HepG2 (cell line): ENCODE data around the gene PAPOLA. TPM values are rescaled to one million over a fixed set of nuclear protein-coding genes. Genes with fewer than 3 reads are reported as not detected.

Experiments
- ATAC-seq: fragments of 200-7000 bp; cut with Tn5 transposase; 3 replicates; pipeline ENCODE4 v1.9.1; 2020; ENCODE audit warnings: mild to moderate bottlenecking, moderate library complexity
- BruUV-seq: library from RNA; stranded (reverse); fragments of 400-500 nt; replicated peaks from 2 replicates; lab custom pipeline; 2021; lab: Mats Ljungman, UMichigan
- CTCF ChIA-PET: fragments of 300-600 bp; formaldehyde crosslinking; extraction: SDS; loops from one replicate; lab custom pipeline; 2021; ENCODE audit warnings: low total read pairs, inconsistent platforms, low intra/inter-chr PET ratio; lab: Yijun Ruan, JAX
- POLR2A ChIA-PET: fragments of 350-600 bp; sonication (Branson Sonifier 250); formaldehyde crosslinking; loops from one replicate; lab custom pipeline; 2020; ENCODE audit warnings: antibody characterized with exemption, inconsistent platforms; lab: Yijun Ruan, JAX
- DNase-seq: peaks from one replicate; pipeline ENCODE4 v3.0.0-alpha.2; 2015; ENCODE audit warnings: low spot score
- FAIRE-seq: peaks from 3 replicates; lab custom pipeline; 2011; peaks lifted over from hg19 to GRCh38; lab: Jason Lieb, UNC
- H2AFZ ChIP-seq: one replicate; pipeline ENCODE4 v1.6.1; 2011; ENCODE audit warnings: low read length, inconsistent platforms
- H3K27ac ChIP-seq: fragments of 300-600 bp; 3 replicates; pipeline ENCODE4 v1.8.0; 2011; ENCODE audit warnings: mixed run types, mild to moderate bottlenecking, mixed read lengths, low read length, inconsistent platforms; ENCODE audit not compliant: insufficient read depth; ENCODE audit errors: extremely low read length
- H3K27me3 ChIP-seq, 2 experiments: fragments of 200-600 bp in 1 of 2; 2 replicates in 1 of 2; 3 replicates in 1 of 2; pipeline versions ENCODE4 v1.6.0 to v1.8.0; 2011; ENCODE audit warnings: low read length in 2 of 2, mild to moderate bottlenecking in 2 of 2, moderate library complexity in 2 of 2, inconsistent platforms in 1 of 2; ENCODE audit not compliant: insufficient read depth in 2 of 2, control insufficient read depth in 1 of 2
- H3K36me3 ChIP-seq, 2 experiments: fragments of 200-600 bp in 1 of 2; replicated peaks in 1 of 2; 2 replicates in 1 of 2; 3 replicates in 1 of 2; pipeline versions ENCODE4 v1.5.1 to v1.8.0; 2011; ENCODE audit warnings: low read length in 2 of 2, inconsistent platforms in 1 of 2; ENCODE audit not compliant: insufficient read depth in 2 of 2, control insufficient read depth in 1 of 2
- H3K4me1 ChIP-seq: 2 replicates; pipeline ENCODE4 v1.5.1; 2012; ENCODE audit warnings: low read length, inconsistent platforms; ENCODE audit not compliant: insufficient read depth
- H3K4me2 ChIP-seq: 2 replicates; pipeline ENCODE4 v1.6.0; 2011; ENCODE audit warnings: low read depth, low read length, inconsistent platforms
- H3K4me3 ChIP-seq, 3 experiments: fragments of 200-600 bp in 1 of 3; sonication (generic), shearing (Covaris generic) in 1 of 3; replicated peaks in 1 of 3; 2 replicates each; pipeline ENCODE4 v1.5.1; 2011 to 2016; ENCODE audit warnings: low read length in 3 of 3, inconsistent platforms in 2 of 3, low read depth in 2 of 3, mild to moderate bottlenecking in 2 of 3, control low read depth in 1 of 3, mixed read lengths in 1 of 3; ENCODE audit not compliant: insufficient read depth in 1 of 3
- H3K79me2 ChIP-seq: one replicate; pipeline ENCODE4 v1.6.1; 2011; ENCODE audit warnings: low read length, inconsistent platforms; ENCODE audit not compliant: insufficient read depth
- H3K9ac ChIP-seq: 2 replicates; pipeline ENCODE4 v1.6.0; 2011; ENCODE audit warnings: mild to moderate bottlenecking, low read depth, low read length, inconsistent platforms; ENCODE audit not compliant: insufficient read depth
- H3K9me3 ChIP-seq: 2 replicates; pipeline ENCODE4 v1.5.1; 2012; ENCODE audit warnings: mild to moderate bottlenecking, low read length
- H4K20me1 ChIP-seq: 2 replicates; pipeline ENCODE4 v1.6.0; 2011; ENCODE audit warnings: inconsistent platforms, mild to moderate bottlenecking, low read length, moderate library complexity; ENCODE audit not compliant: insufficient read depth
- ARNT ChIP-seq: fragments of 450-650 bp; IDR thresholded peaks from 2 replicates; pipeline ENCODE4 v1.6.1; 2017
- GATA4 ChIP-seq: sonication (generic); IDR thresholded peaks from 2 replicates; pipeline ENCODE4 v1.6.1; 2016; ENCODE audit warnings: antibody characterized with exemption, low read depth, borderline replicate concordance
- HMGA1 ChIP-seq: sonication (generic); formaldehyde crosslinking; conservative IDR thresholded peaks from 2 replicates; pipeline ENCODE4 v1.4.0; 2020; ENCODE audit warnings: missing genetic modification reagents
- SRSF1 ChIP-seq: fragments of 200-400 bp; formaldehyde crosslinking; optimal IDR thresholded peaks from 2 replicates; pipeline ENCODE3; 2017; ENCODE audit warnings: mild to moderate bottlenecking, low read depth, low read length, moderate library complexity
- WGBS: methylation state at CpG from one replicate; pipeline ENCODE4 v1.1.6; 2017; ENCODE audit warnings: low lambda C conversion rate; 5-methylcytosine and 5-hydroxymethylcytosine counted together
- in situ Hi-C: cut with HindIII; loops from 2 replicates; pipeline ENCODE4 v1.10.0; 2017; ENCODE audit warnings: low pct_unique_long_range_greater_than_20kb; ENCODE audit not compliant: extremely low pct_ligation_motif_present
- intact Hi-C: fragments of 100-400 bp; cut with micrococcal nuclease; formaldehyde crosslinking; loops from one replicate; pipeline ENCODE4 v1.10.0; 2022; ENCODE audit not compliant: unreplicated experiment
- polyA plus RNA-seq, 8 experiments: library from polyadenylated mRNA; depleted of rRNA in 3 of 8; stranded (reverse) in 7 of 8; unstranded in 1 of 8; fragments of >200 nt; fragmentation: Illumina TruSeq in 4 of 8; extraction: Trizol in 4 of 8; gene quantifications; 2 replicates each; pipeline versions ENCODE4 v1.2.1 to v1.2.3, GENCODE V29; 2011 to 2016; ENCODE audit warnings: low read depth in 4 of 8, missing spikeins in 1 of 8, mixed read lengths in 1 of 8; ENCODE audit not compliant: insufficient read depth in 1 of 8
- total RNA-seq, 5 experiments: library from RNA; depleted of rRNA; stranded (reverse); fragments of >200 nt; fragmentation: Illumina TruSeq; extraction: Trizol; gene quantifications; 2 replicates each; pipeline ENCODE4 v1.2.3, GENCODE V29; 2016; ENCODE audit warnings: low read depth in 1 of 5
- TF ChIP-seq, protein P1 (sequence below): sonication (generic); formaldehyde crosslinking; IDR thresholded peaks from 2 replicates; pipeline ENCODE4 v1.8.0; 2022; ENCODE audit warnings: mild to moderate bottlenecking, missing genetic modification reagents; ENCODE audit not compliant: insufficient replicate concordance

The PAPOLA gene
- total and polyA plus RNA-seq, 2 of the 13 experiments (the other 11 are each of a cell fraction or from before 2014, with no cell fraction given), result 103 to 151 TPM

DNA sequence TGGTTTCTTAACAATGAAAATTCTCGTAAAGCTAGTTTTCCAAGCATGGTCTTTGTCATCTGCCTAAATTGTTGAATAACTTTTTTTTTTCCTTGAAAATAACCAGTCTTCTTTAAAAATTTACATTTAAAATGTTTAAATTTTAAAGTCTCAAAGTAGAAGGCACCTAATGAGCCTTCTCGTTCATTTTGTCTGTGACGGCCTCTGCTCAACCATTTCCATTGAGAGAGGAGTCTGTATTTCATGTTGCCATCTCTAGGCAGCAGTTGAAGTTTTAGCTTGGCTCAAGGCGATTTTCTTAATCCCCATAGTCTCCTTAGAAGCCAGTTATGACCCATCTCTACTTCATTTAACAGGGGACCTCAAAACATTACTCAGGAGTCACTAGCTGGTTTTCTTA is 69.1 kb downstream of the PAPOLA start (continued):
- TF ChIP-seq, protein P1, sequence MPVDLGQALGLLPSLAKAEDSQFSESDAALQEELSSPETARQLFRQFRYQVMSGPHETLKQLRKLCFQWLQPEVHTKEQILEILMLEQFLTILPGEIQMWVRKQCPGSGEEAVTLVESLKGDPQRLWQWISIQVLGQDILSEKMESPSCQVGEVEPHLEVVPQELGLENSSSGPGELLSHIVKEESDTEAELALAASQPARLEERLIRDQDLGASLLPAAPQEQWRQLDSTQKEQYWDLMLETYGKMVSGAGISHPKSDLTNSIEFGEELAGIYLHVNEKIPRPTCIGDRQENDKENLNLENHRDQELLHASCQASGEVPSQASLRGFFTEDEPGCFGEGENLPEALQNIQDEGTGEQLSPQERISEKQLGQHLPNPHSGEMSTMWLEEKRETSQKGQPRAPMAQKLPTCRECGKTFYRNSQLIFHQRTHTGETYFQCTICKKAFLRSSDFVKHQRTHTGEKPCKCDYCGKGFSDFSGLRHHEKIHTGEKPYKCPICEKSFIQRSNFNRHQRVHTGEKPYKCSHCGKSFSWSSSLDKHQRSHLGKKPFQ (CRISPR knock-in tag), result no peak
- TF ChIP-seq GATA4 (no peak), HMGA1 (CRISPR knock-in tag) (no peak), SRSF1 (no peak)
- TF ChIP-seq, all 625 proteins: peak for 0

DNA sequence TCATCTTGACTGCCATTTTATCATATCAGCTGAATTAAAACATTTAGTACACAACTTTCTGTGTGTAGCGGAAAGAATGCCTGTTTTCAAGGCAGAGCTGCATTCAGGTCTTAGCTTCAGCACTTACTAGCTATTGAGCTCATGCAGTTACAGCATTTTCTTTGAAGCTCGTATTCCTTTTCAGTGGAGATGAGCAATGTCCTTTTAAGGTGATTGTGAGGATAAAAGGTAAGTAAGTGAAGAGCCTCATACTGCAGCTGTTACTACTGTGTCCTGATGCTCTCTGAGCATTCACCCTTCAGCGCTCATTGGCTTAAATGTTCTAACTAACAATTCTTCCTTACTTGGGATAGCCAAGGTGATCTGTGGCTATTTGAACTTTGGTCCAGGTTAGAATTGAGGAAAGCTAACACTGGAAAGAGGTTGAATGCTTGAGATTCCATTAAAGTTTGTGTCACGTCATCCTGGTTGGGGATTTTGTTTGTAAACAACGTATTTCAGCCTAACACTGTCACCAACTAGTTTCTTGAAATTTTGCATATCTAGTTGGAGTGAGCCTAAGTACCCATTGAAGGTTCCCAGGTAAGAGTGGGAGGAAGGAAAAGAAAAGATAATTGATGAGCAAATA is 71.4 kb downstream of the PAPOLA start:
- H2AFZ ChIP-seq, result no peak overlapping the region
- FAIRE-seq (no peak), DNase-seq (no peak)
- WGBS, result 97% methylated on average over 5 of the region's 5 CpGs
- 0 out of 2 replicates have a peak, but pooled peaks cover 3% of the 10 kb centered on the region for H4K20me1 ChIP-seq
- no peak for TF ChIP-seq GATA4
- no peak for TF ChIP-seq ARNT
- TF ChIP-seq, all 625 proteins: peak for 0
- Histone ChIP-seq H3K9me3 (no peaks in the 10 kb centered on the region), H3K4me1 (peaks cover 15% of the 10 kb centered on the region; the same call in 1 of the 2 replicates), H3K4me3 (no peak overlapping the region), H3K27me3 (no peaks in the 10 kb centered on the region), H3K4me2 (no peak overlapping the region), H3K79me2 (no peaks in the 10 kb centered on the region), H3K36me3 (0 out of 5 replicates have a peak, but pooled peaks cover 0 to 5% of the 10 kb centered on the region in 2 experiments), H3K9ac (no peak overlapping the region), H3K27ac (no peak overlapping the region)
- ATAC-seq, result no peak
- no TSS peak for BruUV-seq
- POLR2A ChIA-PET, result no interaction called here
- intact Hi-C loops, result no loop called here
- CTCF ChIA-PET, result no interaction called here
- in situ Hi-C loops, result no loop called here
